ENCODE measurements around the gene TOX2.

The TOX2 gene

DNA sequence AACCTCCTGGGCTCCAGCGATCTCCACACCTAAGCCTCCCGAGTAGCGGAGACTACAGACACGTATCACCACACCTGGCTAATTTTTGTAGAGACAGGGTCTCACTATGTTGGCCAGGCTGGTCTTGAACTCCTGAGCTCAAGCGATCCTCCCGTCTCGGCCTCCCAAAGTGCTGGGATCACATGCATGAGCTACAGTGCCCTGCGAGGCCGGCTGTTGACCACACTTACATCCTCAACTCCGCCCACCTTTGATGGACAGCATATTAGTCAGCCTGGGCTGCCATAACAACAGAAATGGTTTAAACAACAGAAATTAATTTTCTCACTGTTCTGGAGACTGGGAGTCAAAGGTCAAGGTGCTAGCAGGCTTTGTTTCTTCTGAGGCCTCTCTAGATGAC lies 164.6 kb downstream of the TOX2 start:
- Histone ChIP-seq H3K36me3 (no peaks in the 10 kb centered on the region), H3K9me3 (no peaks in the 10 kb centered on the region), H4K20me1 (no peaks in the 10 kb centered on the region), H3K4me1 (peaks cover 14% of the 10 kb centered on the region; the same call in 1 of the 2 replicates), H3K4me3 (no peak overlapping the region), H3K27me3 (no peaks in the 10 kb centered on the region), H3K27ac (no peak overlapping the region), H3K9ac (no peak overlapping the region), H3K4me2 (no peak overlapping the region)
- TF ChIP-seq Cebpa-rat (IDR thresholded peaks at IDR 0.05): no peak

DNA sequence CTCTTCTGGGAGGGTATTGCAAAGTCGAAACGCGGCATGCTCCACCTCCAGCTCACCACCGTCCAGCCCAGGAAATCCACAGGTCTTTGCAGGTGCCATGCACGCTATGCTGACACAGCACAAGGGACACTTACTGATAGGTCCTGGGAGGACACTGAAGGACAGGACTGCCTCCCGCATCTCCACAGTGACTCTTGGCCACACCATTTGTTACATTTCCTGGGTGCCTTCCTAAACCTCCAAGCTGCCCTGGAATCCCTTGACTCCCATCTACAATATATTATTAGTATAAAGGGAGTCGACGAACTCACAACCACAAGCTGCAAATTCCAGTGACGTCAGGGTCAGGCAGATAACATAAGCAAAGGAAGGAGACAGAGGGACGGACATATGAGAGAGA lies 165.4 kb downstream of the TOX2 start:
- Histone ChIP-seq H3K9ac (no peak overlapping the region), H3K27ac (no peak overlapping the region), H3K27me3 (no peaks in the 10 kb centered on the region), H3K4me2 (peak overlapping the region; percentile 6; the same call in 1 of the 2 replicates), H3K36me3 (no peaks in the 10 kb centered on the region), H3K9me3 (no peaks in the 10 kb centered on the region), H3K4me1 (peaks cover 14% of the 10 kb centered on the region; the same call in 1 of the 2 replicates), H4K20me1 (no peaks in the 10 kb centered on the region), H3K4me3 (no peak overlapping the region)
- TF ChIP-seq Cebpa-rat (IDR thresholded peaks at IDR 0.05): no peak

DNA sequence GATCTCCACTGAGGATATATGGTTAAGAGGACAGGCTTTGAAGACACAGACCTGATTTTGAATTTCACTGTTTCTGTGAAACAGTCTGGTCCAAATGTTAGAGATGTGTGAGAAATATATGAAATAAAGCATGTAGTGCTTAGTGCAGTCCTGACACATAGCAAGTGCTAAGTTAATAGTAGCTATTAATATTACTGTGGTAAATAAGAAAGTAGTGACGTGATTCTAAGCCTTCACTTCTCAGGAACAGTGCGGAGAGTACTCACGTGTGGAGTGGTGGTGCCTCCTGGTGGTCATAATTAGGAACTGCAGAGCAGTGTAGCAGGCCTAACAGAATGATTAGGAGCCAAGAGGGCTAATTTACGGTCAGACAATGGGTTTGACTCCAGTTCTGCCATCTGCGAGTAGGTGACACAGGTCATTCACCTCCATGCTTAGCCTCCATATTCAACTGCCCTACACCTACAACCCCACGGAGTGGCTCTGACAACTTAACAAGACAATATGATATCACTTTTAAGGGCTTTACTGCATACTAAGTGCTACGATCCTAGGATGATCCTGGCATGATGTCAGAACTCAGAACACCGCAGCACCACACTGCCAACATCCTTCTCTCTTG lies 166.1 kb downstream of the TOX2 start:
- Histone ChIP-seq H3K36me3 (no peaks in the 10 kb centered on the region), H3K9me3 (no peaks in the 10 kb centered on the region), H3K27me3 (no peaks in the 10 kb centered on the region), H4K20me1 (no peaks in the 10 kb centered on the region), H3K27ac (no peak overlapping the region), H3K9ac (no peak overlapping the region; the same call in 1 of the 2 replicates), H3K4me3 (no peak overlapping the region), H3K4me2 (peak overlapping the region; percentile 6; the same call in 1 of the 2 replicates), H3K4me1 (peaks cover 14% of the 10 kb centered on the region; the same call in 1 of the 2 replicates)
- no peak for TF ChIP-seq Cebpa-rat (IDR thresholded peaks at IDR 0.05)

DNA sequence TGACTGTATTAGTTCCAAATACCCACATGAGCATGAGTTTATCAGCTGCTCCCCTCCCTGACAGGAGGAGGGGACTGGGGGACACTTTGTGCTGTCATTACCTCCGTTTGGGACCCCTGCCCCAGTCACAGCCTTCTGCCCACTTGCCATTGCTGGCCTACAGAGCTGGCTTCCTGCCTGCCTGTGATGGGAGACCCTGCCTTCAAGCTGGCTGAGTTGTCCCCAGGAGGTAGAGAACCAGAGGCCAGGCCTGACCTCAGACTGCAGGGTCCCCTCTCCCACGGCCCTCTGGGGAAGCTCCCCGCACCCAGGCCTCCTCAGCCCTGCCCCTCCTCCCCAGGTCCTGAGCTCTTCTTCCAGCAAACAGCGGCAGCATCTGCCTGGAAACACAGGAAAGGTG lies 166.8 kb downstream of the TOX2 start:
- Histone ChIP-seq H3K27me3 (no peaks in the 10 kb centered on the region), H3K9ac (no peak overlapping the region; the same call in 1 of the 2 replicates), H3K36me3 (no peaks in the 10 kb centered on the region), H3K4me3 (no peak overlapping the region), H4K20me1 (no peaks in the 10 kb centered on the region), H3K27ac (no peak overlapping the region), H3K4me1 (peaks cover 20% of the 10 kb centered on the region; the same call in 1 of the 2 replicates), H3K9me3 (no peaks in the 10 kb centered on the region), H3K4me2 (no peak overlapping the region)
- TF ChIP-seq Cebpa-rat (IDR thresholded peaks at IDR 0.05): no peak

DNA sequence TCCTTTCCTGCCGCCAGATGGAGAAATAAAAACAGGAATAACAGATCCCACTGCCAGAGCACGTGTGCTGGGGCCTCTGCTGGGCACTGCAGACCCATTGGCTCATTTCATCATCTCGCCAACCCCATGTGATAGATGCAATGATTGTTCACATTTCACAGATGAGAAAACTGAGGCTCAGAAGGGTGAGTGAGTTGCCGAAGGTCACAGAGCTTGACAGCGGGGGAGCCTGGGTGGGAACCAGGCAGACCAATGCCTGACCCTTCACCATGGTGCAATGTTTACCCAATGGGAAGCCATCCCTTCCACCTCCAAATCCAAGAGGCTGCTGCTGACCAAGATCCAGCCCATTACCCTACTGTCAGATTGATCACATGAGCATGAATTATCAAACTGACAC lies 167.2 kb downstream of the TOX2 start:
- no peaks in the 10 kb centered on the region for H3K9me3 ChIP-seq
- H4K20me1 ChIP-seq: no peaks in the 10 kb centered on the region
- no peaks in the 10 kb centered on the region for H3K27me3 ChIP-seq
- H3K4me3 ChIP-seq: no peak overlapping the region
- H3K9ac ChIP-seq: no peak overlapping the region
- no peaks in the 10 kb centered on the region for H3K36me3 ChIP-seq
- TF ChIP-seq Cebpa-rat (IDR thresholded peaks at IDR 0.05): no peak
- no peak overlapping the region for H3K27ac ChIP-seq
- no peak overlapping the region for H3K4me2 ChIP-seq
- H3K4me1 ChIP-seq: peaks cover 23% of the 10 kb centered on the region; the same call in 1 of the 2 replicates

DNA sequence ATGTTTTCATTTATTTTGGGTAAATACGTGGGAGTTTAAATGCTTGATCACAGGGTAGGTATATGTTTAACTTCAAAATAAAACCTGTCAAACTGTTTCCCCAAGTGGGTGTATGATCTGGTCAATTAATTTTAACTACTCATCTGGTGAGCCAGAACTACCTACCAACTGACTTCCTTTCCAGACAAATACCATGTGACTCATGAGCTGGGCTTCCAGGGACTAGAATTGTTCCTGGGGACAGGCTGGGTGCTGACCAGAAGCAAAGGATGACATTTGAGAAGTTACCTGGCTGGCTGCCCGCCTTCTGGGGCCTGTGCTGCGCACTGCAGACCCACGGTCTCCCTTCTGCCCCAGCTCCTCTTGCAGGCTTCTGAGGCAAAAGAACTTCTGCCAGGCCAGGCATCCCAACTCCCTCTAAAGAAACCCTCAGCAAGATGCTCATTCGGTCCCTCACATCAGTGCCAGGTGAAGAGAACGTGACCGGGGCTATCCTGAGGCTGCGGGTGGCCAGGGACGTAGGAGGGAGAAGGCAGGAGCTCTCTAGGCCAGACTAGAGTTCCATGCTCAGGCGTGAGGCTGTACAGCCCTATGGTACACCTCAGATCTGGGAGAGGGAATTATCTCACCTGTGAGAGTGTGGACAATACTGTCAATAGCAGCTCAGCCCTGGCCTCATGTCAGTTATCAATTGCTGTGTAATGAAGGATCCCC lies 168.7 kb downstream of the TOX2 start:
- Histone ChIP-seq H3K27me3 (no peaks in the 10 kb centered on the region), H3K27ac (no peak overlapping the region), H3K4me2 (no peak overlapping the region)

DNA sequence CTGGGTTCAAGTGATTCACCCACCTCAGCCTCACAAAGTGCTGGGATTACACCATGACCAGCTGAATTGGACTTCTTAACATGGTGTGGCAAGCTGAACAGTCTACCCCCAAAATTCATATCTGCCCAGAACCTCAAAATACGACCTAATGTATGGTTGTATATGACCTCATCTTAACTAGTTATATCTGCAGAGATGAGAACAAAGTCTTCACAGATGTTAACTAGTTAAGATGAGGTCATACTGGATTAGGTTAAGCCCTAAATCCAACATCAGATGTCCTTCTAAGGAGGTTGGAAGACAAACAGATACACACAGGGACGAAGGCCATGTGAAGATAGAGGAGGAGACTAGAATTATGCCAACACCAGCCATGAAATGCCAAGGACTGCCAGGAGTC lies 169.8 kb downstream of the TOX2 start:
- Histone ChIP-seq H3K9me3 (no peaks in the 10 kb centered on the region), H3K27me3 (no peaks in the 10 kb centered on the region), H3K9ac (no peak overlapping the region), H3K4me3 (no peak overlapping the region), H3K4me1 (peaks cover 18% of the 10 kb centered on the region; the same call in 1 of the 2 replicates), H3K36me3 (no peaks in the 10 kb centered on the region), H3K27ac (no peak overlapping the region), H4K20me1 (no peaks in the 10 kb centered on the region), H3K4me2 (no peak overlapping the region)
- no peak for TF ChIP-seq Cebpa-rat (IDR thresholded peaks at IDR 0.05)

More for the DNA sequence above, 168.7 kb downstream of the TOX2 start:
- Histone ChIP-seq H3K9me3 (no peaks in the 10 kb centered on the region), H3K4me1 (peaks cover 18% of the 10 kb centered on the region; the same call in 1 of the 2 replicates), H3K36me3 (no peaks in the 10 kb centered on the region), H4K20me1 (no peaks in the 10 kb centered on the region), H3K4me3 (no peak overlapping the region), H3K9ac (no peak overlapping the region)
- no peak for TF ChIP-seq Cebpa-rat (IDR thresholded peaks at IDR 0.05)

DNA sequence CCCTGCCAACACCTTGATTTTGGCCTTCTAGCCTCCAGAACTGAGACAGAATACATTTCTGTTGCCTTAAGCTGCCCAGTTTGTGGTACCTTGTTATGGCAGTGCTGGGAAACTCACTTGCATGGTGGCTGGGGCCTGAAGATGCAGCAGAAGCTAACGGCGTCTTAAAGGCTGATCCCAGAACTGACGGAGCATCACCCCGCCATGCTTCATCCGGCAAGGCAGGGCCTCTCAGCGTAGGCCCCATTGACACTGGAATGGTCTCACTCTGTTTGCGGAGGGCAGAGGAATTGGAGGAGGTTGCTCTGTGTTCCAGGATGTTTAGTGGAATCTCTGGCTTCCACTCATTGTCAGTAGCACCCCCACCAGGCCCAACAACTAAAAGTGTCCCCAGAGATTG lies 170.2 kb downstream of the TOX2 start:
- no peak overlapping the region for H3K4me3 ChIP-seq
- no peak for TF ChIP-seq Cebpa-rat (IDR thresholded peaks at IDR 0.05)
- H3K27ac ChIP-seq: no peak overlapping the region
- no peak overlapping the region for H3K4me2 ChIP-seq
- no peaks in the 10 kb centered on the region for H3K9me3 ChIP-seq
- H3K36me3 ChIP-seq: no peaks in the 10 kb centered on the region
- H3K9ac ChIP-seq: no peak overlapping the region
- H4K20me1 ChIP-seq: no peaks in the 10 kb centered on the region
- H3K27me3 ChIP-seq: no peaks in the 10 kb centered on the region
- H3K4me1 ChIP-seq: peaks cover 18% of the 10 kb centered on the region

DNA sequence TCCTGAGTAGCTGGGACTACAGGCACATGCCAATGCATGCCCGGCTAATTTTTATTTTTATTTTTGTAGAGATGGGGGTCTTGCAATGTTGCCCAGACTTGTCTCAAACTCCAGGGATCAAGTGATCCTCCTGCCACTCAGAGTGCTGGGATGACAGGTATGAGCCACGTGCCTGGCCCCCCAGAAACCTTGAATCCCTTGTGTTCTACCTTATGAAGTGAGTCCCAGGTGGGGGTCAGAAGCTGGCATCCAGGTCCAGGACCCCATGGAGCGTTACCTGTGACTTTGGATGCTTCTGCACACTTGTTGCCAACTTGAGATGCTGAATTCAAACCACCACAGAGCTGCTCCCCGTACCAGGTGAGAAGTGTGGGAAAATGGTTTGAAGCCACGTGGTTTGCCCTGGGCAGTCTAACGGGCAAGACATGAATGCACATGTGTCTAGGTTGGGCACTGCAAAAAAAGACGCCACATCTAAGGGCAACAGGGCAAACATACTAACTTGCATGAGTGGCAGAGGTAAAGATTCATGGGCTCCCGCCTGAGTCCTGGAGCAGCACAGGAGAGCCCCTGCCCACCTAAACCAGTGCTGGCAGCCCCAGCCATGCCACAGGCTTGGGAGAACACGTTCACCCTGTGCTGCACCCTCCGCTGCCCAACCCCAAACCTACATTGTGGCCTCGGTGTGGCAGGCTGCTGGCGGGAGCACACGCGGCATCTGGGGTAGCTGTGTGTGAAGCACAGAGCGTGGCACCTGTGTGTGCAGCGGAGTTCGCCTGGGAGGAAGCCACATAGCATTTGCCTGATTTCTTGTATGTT lies 171.2 kb downstream of the TOX2 start:
- no peak overlapping the region for H3K9ac ChIP-seq
- no peaks in the 10 kb centered on the region for H3K9me3 ChIP-seq
- peaks cover 20% of the 10 kb centered on the region for H3K4me1 ChIP-seq
- H3K36me3 ChIP-seq: no peaks in the 10 kb centered on the region
- no peak overlapping the region for H3K4me2 ChIP-seq
- no peak for TF ChIP-seq Cebpa-rat (IDR thresholded peaks at IDR 0.05)
- no peak overlapping the region for H3K4me3 ChIP-seq
- H3K27me3 ChIP-seq: no peaks in the 10 kb centered on the region
- H3K27ac ChIP-seq: no peak overlapping the region
- no peaks in the 10 kb centered on the region for H4K20me1 ChIP-seq

Data from BLaER1 (cell line).